SU-DHL-6 (cell line): ENCODE data around the gene CHST13.

Experiments
- H2AFZ ChIP-seq: fragments of 200-600 bp; sonication (generic); 2 replicates; pipeline ENCODE4 v1.6.1; 2014; ENCODE audit warnings: low read depth, mild to moderate bottlenecking, moderate library complexity, mixed read lengths, antibody characterized with exemption, low read length; ENCODE audit not compliant: severe bottlenecking
- H3F3A ChIP-seq: fragments of 200-600 bp; shearing (Covaris generic); 2 replicates; pipeline ENCODE4 v1.6.0; 2016; ENCODE audit warnings: antibody characterized with exemption, mild to moderate bottlenecking; ENCODE audit not compliant: insufficient read depth
- H3K27ac ChIP-seq: fragments of 200-600 bp; sonication (generic); 2 replicates; pipeline ENCODE4 v1.5.1; 2016; ENCODE audit warnings: low read depth, mild to moderate bottlenecking, low read length, moderate library complexity, mixed read lengths
- H3K27me3 ChIP-seq: fragments of 200-600 bp; sonication (generic), shearing (Covaris generic); 2 replicates; pipeline ENCODE4 v1.6.0; 2014; ENCODE audit warnings: mild to moderate bottlenecking, low read length
- H3K36me3 ChIP-seq: fragments of 200-600 bp; sonication (generic); 2 replicates; pipeline ENCODE4 v1.6.1; 2014; ENCODE audit warnings: mild to moderate bottlenecking, low read length, mixed read lengths
- H3K4me2 ChIP-seq: fragments of 300-600, 200-600 bp; shearing (Covaris generic), sonication (generic); 2 replicates; pipeline ENCODE4 v1.6.0; 2014; ENCODE audit warnings: low read length, low read depth, mild to moderate bottlenecking; ENCODE audit not compliant: poor library complexity, severe bottlenecking
- H3K4me3 ChIP-seq: fragments of 200-600 bp; sonication (generic); 2 replicates; pipeline ENCODE4 v1.5.1; 2014; ENCODE audit warnings: antibody characterized with exemption, low read length, mild to moderate bottlenecking, mixed read lengths; ENCODE audit not compliant: insufficient read depth, poor library complexity, severe bottlenecking
- H3K79me2 ChIP-seq: fragments of 200-600 bp; sonication (generic); 2 replicates; pipeline ENCODE4 v1.6.1; 2014; ENCODE audit warnings: mild to moderate bottlenecking, low read length, moderate library complexity; ENCODE audit not compliant: insufficient read depth
- H3K9ac ChIP-seq: fragments of 200-600 bp; sonication (generic); 2 replicates; pipeline ENCODE4 v1.7.0; 2014; ENCODE audit warnings: mild to moderate bottlenecking, low read length
- H3K9me2 ChIP-seq: fragments of 200-600 bp; sonication (generic); replicated peaks from 2 replicates; pipeline ENCODE4 v1.6.1; 2014; ENCODE audit warnings: low read length; ENCODE audit not compliant: insufficient read depth
- H3K9me3 ChIP-seq: fragments of 200-600 bp; sonication (generic); 2 replicates; pipeline ENCODE4 v1.6.1; 2014; ENCODE audit warnings: low read length, mixed read lengths; ENCODE audit not compliant: insufficient read depth
- H4K20me1 ChIP-seq: fragments of 200-600 bp; sonication (generic); 2 replicates; pipeline ENCODE4 v1.6.1; 2014; ENCODE audit warnings: low read depth, mild to moderate bottlenecking, antibody characterized with exemption, low read length, moderate library complexity, mixed read lengths
- CTCF ChIP-seq: fragments of 200-600 bp; sonication (generic); IDR thresholded peaks from one replicate; pipeline ENCODE4 v1.5.1; 2017; ENCODE audit warnings: antibody characterized with exemption, mild to moderate bottlenecking, low read length, moderate library complexity; ENCODE audit not compliant: insufficient read depth, poor library complexity, severe bottlenecking
- EZH2phosphoT487 ChIP-seq: fragments of 200-600 bp; sonication (generic), shearing (Covaris generic); conservative IDR thresholded peaks from 2 replicates; pipeline ENCODE4 v1.6.1; 2018; ENCODE audit warnings: mild to moderate bottlenecking, antibody characterized with exemption, low read length, moderate library complexity, mixed read lengths

Gene CHST13

GRCh38 chr3:126527006-126527405 is 3.1 kb downstream of the CHST13 start:
- no peaks in the 10 kb centered on the region for H3F3A ChIP-seq
- H3K9me2 ChIP-seq: no peaks in the 10 kb centered on the region
- no peak overlapping the region for H3K9ac ChIP-seq

GRCh38 chr3:126527455-126528211 is 3.7 kb downstream of the CHST13 start:
- H3F3A ChIP-seq: no peaks in the 10 kb centered on the region
- no peak overlapping the region for H2AFZ ChIP-seq
- H3K27ac ChIP-seq: no peak overlapping the region
- no peaks in the 10 kb centered on the region for H4K20me1 ChIP-seq
- no peaks in the 10 kb centered on the region for H3K27me3 ChIP-seq
- H3K9me3 ChIP-seq: no peaks in the 10 kb centered on the region
- no peak overlapping the region for H3K4me3 ChIP-seq
- no peak overlapping the region for H3K4me2 ChIP-seq
- TF ChIP-seq CTCF: no peak
- TF ChIP-seq EZH2phosphoT487: no peak
- H3K9me2 ChIP-seq: no peaks in the 10 kb centered on the region
- no peaks in the 10 kb centered on the region for H3K36me3 ChIP-seq
- no peak overlapping the region for H3K9ac ChIP-seq
- no peaks in the 10 kb centered on the region for H3K79me2 ChIP-seq

More at GRCh38 chr3:126527006-126527405, 3.1 kb downstream of the CHST13 start:
- Histone ChIP-seq H3K9me3 (no peaks in the 10 kb centered on the region), H3K36me3 (no peaks in the 10 kb centered on the region), H2AFZ (no peak overlapping the region), H4K20me1 (no peaks in the 10 kb centered on the region), H3K4me2 (no peak overlapping the region), H3K27me3 (no peaks in the 10 kb centered on the region), H3K4me3 (no peak overlapping the region), H3K79me2 (no peaks in the 10 kb centered on the region), H3K27ac (no peak overlapping the region)
- TF ChIP-seq CTCF: no peak
- no peak for TF ChIP-seq EZH2phosphoT487

GRCh38 chr3:126528419-126528799 is 4.5 kb downstream of the CHST13 start:
- Histone ChIP-seq H3K27ac (no peak overlapping the region), H3K4me2 (no peak overlapping the region)

More at GRCh38 chr3:126528419-126528799, 4.5 kb downstream of the CHST13 start:
- TF ChIP-seq EZH2phosphoT487 (no peak), CTCF (no peak)
- H3K9me2 ChIP-seq: no peaks in the 10 kb centered on the region
- H2AFZ ChIP-seq: no peak overlapping the region
- H3K9me3 ChIP-seq: no peaks in the 10 kb centered on the region
- no peak overlapping the region for H3K4me3 ChIP-seq
- no peaks in the 10 kb centered on the region for H4K20me1 ChIP-seq
- no peak overlapping the region for H3K9ac ChIP-seq
- H3K79me2 ChIP-seq: no peaks in the 10 kb centered on the region
- no peaks in the 10 kb centered on the region for H3K36me3 ChIP-seq
- H3K27me3 ChIP-seq: no peaks in the 10 kb centered on the region
- H3F3A ChIP-seq: no peaks in the 10 kb centered on the region
